GM15510 (cell line): ENCODE results near the gene PTP4A2.
A peak's percentile ranks its signal among the peaks of the same experiment; 100 is the strongest.

Experiments used
- POLR2A ChIP-seq: IDR thresholded peaks from 3 replicates; pipeline ENCODE4 v1.6.1; 2011; ENCODE audit warnings: borderline replicate concordance; ENCODE audit not compliant: insufficient read length; ENCODE audit errors: extremely low read depth

PTP4A2 gene

DNA sequence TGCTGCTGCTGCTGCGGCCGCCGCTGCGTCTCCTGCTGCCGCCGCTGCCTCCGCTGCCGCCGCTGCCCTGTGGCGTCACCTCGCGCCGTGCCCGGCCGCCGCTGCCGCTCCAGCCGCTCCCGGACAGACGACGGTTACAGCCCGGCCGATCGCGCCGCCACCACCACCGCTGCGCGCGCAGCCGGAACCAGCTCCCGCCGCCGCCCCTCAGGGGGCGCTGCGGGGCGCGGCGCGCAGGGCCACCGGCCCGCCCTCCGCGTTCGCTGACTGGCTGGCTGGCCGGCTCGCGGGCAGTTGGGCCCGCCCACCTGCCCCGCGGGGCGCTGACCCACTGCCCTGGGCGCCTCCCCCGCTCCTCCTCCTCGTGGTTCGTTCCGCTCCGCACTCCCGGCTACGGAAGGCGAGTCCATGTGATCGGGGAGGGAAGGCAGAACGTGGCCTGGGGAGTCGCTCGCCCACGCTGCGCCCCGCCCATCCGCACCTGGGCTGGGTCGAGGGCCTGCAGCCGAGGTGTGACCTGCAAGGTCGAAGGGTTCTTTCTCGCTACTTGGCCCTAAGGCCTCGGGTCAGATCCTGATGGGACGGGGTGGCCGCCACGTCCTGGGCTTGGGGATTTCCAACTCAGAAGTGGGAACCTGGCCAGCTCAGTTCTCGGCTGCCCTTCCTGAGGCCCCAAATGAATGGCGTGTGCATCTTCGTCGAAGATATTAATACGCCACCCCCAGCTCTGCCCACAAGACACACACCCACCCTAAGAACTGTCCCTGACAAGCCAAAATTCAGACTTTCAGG is at the start of gene PTP4A2:
TSS of gene PTP4A2 (minus strand) at position 185 of the 792 bp plus-strand sequence. CDS start 19,303 bp downstream, outside the sequence.
- peak; percentile 90 for TF ChIP-seq POLR2A

DNA sequence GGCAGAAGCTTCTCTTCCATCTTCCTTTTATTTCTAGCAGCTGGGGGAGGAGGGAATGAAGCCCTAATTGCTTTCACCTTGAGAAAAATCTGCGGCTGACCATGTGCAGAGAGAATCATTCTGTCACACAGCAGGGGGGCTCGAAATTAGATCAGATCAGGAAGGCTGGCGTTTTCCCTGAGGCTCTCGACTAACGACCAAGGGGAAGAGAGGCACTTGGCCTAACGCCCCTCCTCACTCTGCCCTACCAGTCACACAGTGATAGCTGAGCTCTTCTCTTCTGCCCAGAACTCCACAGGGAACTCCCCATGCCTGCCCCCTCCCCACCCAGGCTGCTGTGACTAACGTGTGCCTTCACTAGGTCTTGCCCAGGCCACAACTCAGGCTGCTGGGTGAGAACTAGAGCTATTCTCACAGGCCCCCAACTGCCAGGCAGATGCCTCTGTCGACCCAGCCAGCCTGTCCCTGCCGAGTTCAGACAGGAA is 49.0 kb upstream of the PTP4A2 start:
- no peak for TF ChIP-seq POLR2A

DNA sequence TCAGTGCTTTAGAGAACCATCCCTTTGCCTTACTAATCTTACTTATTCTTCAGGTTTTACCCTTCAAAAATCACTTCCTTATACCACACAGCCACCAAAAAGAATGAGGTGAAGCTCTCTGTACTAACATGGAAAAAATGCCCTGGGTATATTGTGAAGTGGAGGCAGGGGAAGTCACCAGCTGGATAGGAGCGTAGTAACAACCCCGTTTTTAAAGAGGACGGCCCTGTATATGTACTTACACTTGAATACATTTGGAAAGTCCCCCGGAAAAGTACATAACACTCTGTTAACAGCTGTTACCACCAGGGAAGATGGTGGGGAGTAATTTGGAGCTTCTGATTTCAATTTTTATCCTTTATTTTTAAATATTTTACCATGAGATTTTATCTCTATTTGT is 47.3 kb upstream of the PTP4A2 start:
- TF ChIP-seq POLR2A: no peak

DNA sequence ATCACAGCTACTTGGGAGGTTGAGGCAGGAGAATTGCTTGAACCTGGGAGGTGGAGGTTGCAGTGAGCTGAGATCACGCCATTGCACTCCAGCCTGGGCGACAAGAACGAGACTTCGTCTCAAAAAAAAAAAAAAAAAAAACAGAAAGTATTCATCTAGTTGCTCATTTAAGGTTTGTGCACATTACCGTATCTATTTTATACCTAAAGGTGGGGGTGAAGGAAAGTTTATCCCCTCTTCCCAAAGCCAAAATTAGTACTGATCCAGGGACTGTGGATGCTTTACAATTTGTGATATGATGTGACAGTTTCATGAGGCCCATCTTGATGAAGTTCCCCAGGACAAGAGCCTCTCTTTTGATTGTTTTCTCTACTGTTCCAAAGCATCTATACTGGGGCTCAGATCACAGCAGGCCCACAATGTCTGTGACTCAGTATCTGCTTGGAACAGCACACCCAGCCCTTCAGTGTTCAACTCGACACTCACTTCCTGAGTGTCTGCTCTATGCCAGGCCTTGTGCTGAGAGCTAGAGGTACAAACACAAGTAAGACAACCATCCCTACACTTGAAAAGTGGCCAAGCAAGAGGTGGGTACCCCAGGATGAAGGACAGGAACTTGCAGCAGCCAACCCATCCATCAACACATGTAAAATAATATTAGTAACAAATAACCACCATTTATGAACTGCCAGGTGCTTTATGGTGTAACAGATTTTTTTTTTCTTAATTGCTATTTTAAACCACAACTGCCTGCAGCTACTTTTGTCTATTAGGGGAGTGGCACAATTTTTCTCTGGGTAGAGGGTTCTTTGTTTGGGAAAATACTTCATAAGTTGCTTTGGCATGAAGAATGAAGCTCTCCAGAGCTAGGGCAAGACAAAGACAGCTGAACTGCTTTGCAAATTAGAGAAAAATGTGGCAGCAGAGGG is 46.5 kb upstream of the PTP4A2 start:
- TF ChIP-seq POLR2A: no peak

DNA sequence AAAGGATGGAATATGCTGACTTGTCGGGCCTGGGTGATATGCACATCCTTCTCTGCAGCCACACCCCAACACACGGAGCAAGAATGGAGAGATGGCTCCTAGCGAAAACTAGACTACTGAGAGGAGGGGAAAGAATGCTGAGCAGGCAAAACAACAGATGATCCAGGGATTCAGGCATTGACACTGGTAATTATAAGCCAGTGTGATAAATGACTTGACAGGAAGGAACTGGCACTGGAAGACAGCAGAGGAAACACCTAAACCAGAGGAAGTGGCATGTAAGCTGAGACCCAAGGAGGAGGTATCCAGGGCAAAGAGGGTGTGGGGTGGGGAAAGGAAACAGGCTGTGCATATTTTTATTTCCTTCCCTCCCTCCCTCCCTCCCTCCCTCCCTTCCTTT is 43.8 kb upstream of the PTP4A2 start:
- TF ChIP-seq POLR2A: no peak

DNA sequence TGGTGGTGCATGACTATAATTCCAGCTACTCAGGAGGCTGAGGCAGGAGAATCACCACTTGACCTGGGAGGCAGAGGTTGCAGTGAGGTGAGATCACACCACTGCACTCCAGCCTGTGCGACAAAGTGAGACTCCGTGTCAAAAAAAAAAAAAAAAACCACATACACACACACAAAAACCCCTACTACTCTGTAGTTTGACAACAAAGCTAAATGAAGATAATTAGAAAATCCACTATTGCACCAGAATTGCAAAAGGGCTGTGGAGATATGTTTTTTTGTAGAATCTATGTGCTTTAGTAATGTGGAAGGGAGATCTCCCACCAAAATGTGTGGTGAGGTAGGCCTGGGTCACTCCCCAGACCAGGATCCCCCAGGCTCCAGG is 43.3 kb upstream of the PTP4A2 start:
- TF ChIP-seq POLR2A: no peak

DNA sequence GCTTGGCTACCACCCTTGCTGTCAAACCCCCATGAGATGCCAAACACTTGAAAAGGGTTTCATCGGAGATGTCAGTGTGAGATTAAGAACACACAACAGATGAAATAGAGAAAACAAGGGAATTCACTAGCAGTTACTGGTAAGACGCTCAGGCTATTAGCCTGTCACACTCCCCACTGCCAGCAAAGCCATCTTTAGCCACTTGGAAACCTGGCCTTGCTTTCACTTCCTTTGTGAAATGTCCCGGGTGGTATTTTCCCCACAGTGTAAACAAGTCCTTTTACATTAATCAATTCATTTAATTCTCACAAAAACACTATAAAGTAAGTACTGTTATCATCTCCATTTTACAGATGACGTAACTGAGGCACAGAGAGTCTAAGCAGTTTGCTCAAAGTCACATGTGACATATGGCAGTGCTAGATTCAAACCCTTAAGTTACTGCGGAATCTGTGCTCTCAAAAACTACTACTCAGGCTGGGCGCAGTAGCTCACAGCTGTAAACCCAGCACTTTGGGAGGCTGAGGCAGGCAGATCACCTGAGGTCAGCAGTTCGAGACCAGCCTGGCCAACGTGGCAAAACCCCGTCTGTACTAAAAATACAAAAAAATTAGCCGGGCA is 42.8 kb upstream of the PTP4A2 start:
- TF ChIP-seq POLR2A: no peak

DNA sequence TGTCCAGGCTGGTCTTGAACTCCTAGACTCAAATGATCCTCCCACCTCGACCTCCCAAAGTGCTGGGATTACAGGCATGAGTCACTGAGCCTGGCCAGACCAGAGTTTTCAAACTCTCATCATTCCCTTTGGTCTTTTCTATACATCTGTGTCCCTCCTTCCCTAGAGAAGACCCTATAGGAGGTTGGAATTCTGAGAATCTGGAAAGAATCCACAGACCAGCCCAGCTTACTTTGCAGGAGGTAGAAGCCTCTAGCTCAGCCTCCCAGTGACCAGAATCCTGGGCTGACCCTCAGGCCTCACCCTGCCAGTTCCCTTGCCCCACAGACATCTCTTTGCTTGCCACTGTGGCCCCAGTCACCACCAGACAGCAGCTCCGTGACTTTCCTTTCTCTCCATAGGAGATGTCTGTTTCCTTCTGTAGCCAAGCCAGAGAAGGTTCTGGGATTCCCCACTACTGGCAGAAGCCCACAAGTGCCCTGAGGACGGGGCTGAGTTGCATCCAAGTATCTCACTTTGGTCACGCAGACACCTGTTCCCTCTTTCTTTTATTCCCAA is 40.8 kb upstream of the PTP4A2 start:
- TF ChIP-seq POLR2A: no peak

DNA sequence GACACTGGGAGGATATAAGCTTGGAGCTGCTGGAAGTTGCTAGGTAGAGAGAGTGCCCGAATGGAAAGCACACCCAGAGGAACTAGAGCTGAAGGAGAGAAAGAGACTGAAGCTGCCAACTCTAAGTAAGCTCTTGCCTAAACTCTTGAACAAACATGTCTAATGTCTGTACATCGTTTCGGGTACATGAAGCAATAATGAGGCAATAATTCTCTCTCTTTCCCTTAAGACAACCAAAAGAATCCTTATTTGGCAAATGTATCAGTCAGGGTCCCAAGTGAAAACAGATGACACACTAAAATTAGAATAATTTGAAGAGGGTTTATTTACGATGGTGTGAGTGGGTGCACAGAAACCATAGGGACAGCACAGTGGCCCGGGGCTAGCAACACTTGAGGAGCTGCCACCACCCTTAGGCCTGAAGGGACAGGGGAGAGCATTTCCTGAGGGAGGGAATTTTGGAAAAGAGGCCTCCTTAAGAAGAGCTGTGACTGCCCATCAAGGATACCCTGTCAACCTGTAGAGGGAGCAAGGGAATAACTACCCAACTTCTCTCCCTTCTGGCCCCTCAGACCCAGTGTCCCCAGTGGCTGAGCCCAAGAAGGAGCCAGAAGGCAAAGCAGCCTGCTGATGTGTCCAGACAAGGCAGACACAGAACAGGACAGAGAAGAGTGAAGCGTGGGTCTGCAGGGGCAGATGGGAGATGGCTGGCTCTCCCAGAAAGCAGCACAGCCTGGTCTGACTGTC is 39.4 kb upstream of the PTP4A2 start:
- TF ChIP-seq POLR2A: no peak

DNA sequence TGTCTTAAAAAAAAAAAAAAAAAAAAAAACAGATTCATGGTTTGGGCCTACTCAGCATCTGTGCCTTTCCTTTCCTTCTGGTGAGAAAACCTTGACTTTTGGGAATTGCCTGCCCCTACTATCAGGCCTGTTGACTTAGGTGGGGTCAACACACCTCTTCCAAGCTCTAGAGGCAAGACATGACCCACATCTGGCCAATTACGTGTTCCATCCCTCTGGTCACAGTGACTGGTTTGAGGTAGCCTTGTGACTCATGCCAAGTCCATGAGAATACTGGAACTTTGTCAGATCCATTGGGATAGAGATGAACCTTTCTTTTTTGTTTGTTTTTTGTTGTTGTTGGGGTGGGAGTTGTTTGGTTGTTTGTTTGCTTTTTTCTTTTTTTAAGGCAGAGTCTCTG is 38.2 kb upstream of the PTP4A2 start:
- TF ChIP-seq POLR2A: no peak

DNA sequence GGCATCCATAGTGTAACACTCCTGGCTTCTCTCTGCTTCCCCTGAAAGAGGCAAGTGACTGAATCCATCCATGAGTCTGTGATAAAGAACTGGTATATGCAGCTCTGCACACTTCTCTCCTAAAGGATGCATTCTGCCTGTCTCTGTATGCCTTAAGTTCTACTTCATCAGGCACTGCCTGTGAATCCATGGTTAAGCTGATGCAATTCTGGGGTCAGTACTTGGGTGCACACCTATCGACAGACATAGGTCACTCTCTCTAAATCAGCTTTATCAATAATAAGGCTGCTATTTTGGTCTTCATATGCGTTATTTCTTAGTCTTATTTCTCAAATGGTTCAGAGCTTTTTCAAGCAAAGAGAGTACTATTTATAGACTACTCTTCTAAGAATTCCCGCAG is 32.7 kb upstream of the PTP4A2 start:
- TF ChIP-seq POLR2A: no peak

DNA sequence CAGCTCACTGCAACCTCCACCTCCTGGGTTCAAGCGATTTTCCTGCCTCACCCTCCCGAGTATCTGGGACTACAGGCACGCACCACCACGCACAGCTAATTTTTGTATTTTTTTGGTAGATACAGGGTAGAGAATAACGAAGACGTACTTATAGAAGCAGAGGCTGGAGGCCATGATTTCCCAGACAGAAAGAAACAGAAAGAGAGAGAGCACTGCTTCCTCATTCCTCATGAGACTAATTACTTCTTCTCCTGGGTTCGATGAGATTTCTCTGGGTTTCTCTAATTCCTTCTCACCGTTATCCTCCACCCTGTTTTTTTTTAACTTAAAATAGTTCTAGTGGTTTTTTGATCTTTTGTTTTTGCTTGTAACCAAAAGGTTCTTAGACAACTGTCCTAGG is 23.4 kb upstream of the PTP4A2 start:
- no peak for TF ChIP-seq POLR2A

DNA sequence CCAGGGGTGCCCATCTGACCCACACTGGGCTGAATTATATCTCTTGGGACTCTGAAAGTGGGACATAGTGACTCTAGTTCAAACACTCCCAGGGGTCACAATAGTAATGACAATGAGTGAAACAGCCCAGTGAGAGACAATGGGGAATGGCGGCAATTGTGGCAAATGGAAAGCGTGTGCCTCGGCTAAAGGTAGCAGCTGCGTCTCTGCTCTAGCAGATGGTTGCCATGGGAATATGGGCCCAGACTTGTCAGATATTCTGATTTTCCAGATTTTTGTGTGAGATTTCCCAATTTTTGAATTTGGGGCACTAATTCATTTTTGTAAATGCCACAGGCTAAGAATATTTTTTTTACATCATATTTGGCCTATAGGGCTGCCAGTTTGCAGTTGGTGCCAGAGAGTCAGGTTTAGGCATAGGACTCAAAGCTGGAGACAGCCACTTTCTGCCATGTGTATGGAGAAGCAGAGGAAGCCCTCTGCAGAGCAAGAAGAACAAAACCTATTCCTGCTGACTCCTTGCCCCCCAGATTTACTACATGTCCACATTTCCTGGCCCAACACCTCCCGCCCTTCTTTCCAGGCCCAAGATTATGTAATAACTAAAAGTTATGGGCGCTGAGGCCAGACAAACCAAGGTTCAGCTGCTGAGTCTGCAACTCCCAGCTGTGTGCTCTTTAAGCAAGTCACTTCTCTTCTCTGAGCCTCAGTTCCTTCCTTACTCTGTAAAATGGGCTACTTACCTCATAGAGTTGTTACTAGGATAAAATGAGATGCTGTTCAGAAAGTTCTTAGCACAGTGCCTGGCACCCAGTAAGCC is 21.6 kb upstream of the PTP4A2 start:
- TF ChIP-seq POLR2A: no peak
